CD4-positive, CD25-positive, alpha-beta regulatory T cell (primary cell): ENCODE results near the gene ATP8A2. TPM values are rescaled to one million over a fixed set of nuclear protein-coding genes. Genes with fewer than 3 reads are reported as not detected.
A peak's percentile ranks its signal among the peaks of the same experiment; 100 is the strongest.

ENCODE experiments used
- ATAC-seq, 2 donors: fragments of 150-1000 bp; cut with Tn5 transposase; one replicate each; pipeline ENCODE4 v1.10.0; 2021; ENCODE audit warnings: low read depth in 2 of 2, moderate number of reproducible peaks in 2 of 2, moderate library complexity in 1 of 2
- DNase-seq, 3 donors: peaks; one replicate each; pipeline versions ENCODE4 v3.0.0 to v3.0.0-alpha.2; 2012 to 2022; ENCODE audit warnings: mixed read lengths in 1 of 3
- H3K27ac ChIP-seq: one replicate; pipeline ENCODE4 v1.7.0; 2013; ENCODE audit warnings: mild to moderate bottlenecking, low read length; ENCODE audit not compliant: insufficient read depth, poor library complexity, severe bottlenecking
- H3K27me3 ChIP-seq: one replicate; pipeline ENCODE4 v1.7.0; 2013; ENCODE audit warnings: low read length; ENCODE audit not compliant: control insufficient read depth, insufficient read depth
- H3K36me3 ChIP-seq: one replicate; pipeline ENCODE4 v1.7.0; 2013; ENCODE audit warnings: mild to moderate bottlenecking, low read length, moderate library complexity; ENCODE audit not compliant: control insufficient read depth, insufficient read depth
- H3K4me1 ChIP-seq: 2 replicates; pipeline ENCODE4 v1.7.0; 2013; ENCODE audit warnings: mild to moderate bottlenecking, low read length; ENCODE audit not compliant: insufficient read depth, control insufficient read depth, poor library complexity, severe bottlenecking
- H3K4me3 ChIP-seq: one replicate; pipeline ENCODE4 v1.7.0; 2013; ENCODE audit warnings: low read depth, mild to moderate bottlenecking, low read length, moderate library complexity
- H3K9me3 ChIP-seq, 2 experiments: 1 replicate in 1 of 2; 2 replicates in 1 of 2; pipeline ENCODE4 v1.7.0; 2013; ENCODE audit warnings: low read length in 2 of 2, mild to moderate bottlenecking in 1 of 2, moderate library complexity in 1 of 2; ENCODE audit not compliant: control insufficient read depth in 2 of 2
- H3K27ac Mint-ChIP-seq, 3 donors: one replicate each; pipeline ENCODE4 v1.8.0; 2020 to 2022; ENCODE audit warnings: mild to moderate bottlenecking in 3 of 3, mixed read lengths in 3 of 3, moderate library complexity in 2 of 3
- H3K27me3 Mint-ChIP-seq: one replicate; pipeline ENCODE4 v1.8.0; 2022; ENCODE audit warnings: mild to moderate bottlenecking, mixed read lengths
- H3K36me3 Mint-ChIP-seq: one replicate; pipeline ENCODE4 v1.8.0; 2020; ENCODE audit warnings: mixed read lengths
- H3K4me1 Mint-ChIP-seq, 4 donors: one replicate each; pipeline ENCODE4 v1.8.0; 2020 to 2022; ENCODE audit warnings: mixed read lengths in 4 of 4, mild to moderate bottlenecking in 1 of 4
- H3K4me3 Mint-ChIP-seq, 4 donors: one replicate each; pipeline ENCODE4 v1.8.0; 2020 to 2022; ENCODE audit warnings: mild to moderate bottlenecking in 4 of 4, mixed read lengths in 4 of 4, moderate library complexity in 3 of 4
- H3K9me3 Mint-ChIP-seq, 7 donors: one replicate each; pipeline ENCODE4 v1.8.0; 2020 to 2022; ENCODE audit warnings: mixed read lengths in 7 of 7, mild to moderate bottlenecking in 3 of 7, moderate library complexity in 2 of 7
- polyA plus RNA-seq, 4 donors: library from polyadenylated mRNA; unstranded; fragments of 300-500 nt; fragmentation: Illumina TruSeq; gene quantifications; one replicate each; pipeline ENCODE4 v1.2.3, GENCODE V29; 2021
- total RNA-seq: library from RNA; stranded (reverse); gene quantifications from one replicate; pipeline ENCODE4 v1.2.3, GENCODE V29; 2022

The ATP8A2 gene
- total and polyA plus RNA-seq, 5 donors from 2014 or later: 0.29 to 0.68 (median 0.55) TPM

DNA sequence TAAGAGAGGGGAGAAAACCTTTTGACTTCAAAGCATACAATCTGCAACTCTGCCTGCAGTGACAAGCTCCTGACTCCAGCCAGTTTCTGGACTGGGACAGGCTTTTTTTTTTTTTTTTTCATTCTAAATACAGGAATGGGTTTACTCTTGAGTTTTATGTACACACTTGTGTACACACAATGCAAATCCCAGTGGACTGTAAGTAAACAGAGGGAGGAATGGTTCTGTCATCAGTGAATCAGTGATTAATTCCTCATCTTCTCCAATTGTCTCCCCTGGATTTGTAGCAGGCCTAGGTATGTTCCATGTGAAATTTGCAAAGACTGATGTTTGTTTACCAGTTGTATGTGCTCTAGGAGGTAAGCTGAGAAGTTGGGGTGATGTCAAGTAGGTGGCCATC is 495.3 kb downstream of the ATP8A2 start:
- Histone ChIP-seq H3K36me3 (no peaks in the 10 kb centered on the region), H3K27ac (no peak overlapping the region), H3K4me1 (no peaks in the 10 kb centered on the region), H3K4me3 (no peak overlapping the region), H3K9me3 (no peaks in the 10 kb centered on the region), H3K27me3 (peaks cover 4% of the 10 kb centered on the region)
- H3K27me3 Mint-ChIP-seq: peaks cover 17% of the 10 kb centered on the region
- no peak for ATAC-seq
- no peak overlapping the region for H3K27ac Mint-ChIP-seq
- no peak overlapping the region for H3K4me3 Mint-ChIP-seq
- no peaks in the 10 kb centered on the region for H3K36me3 Mint-ChIP-seq
- peaks cover 0 to 18% (median 8%) of the 10 kb centered on the region in 4 donors for H3K4me1 Mint-ChIP-seq
- no peak for DNase-seq
- peaks cover 0 to 1% (median 0%) of the 10 kb centered on the region in 7 donors for H3K9me3 Mint-ChIP-seq

GRCh38 chr13:25868490-25868889 is 496.7 kb downstream of the ATP8A2 start:
- H3K27ac Mint-ChIP-seq: no peak overlapping the region

GRCh38 chr13:25869941-25870340 is 498.2 kb downstream of the ATP8A2 start:
- Mint-ChIP-seq H3K27me3 (peaks cover 13% of the 10 kb centered on the region), H3K4me1 (peaks cover 0 to 42% (median 17%) of the 10 kb centered on the region in 4 donors), H3K4me3 (no peak overlapping the region), H3K9me3 (peaks cover 0 to 3% (median 0%) of the 10 kb centered on the region in 7 donors), H3K36me3 (no peaks in the 10 kb centered on the region), H3K27ac (no peak overlapping the region)
- Histone ChIP-seq H3K36me3 (no peaks in the 10 kb centered on the region), H3K4me3 (no peak overlapping the region), H3K27ac (no peak overlapping the region), H3K4me1 (peaks cover 8% of the 10 kb centered on the region), H3K9me3 (no peaks in the 10 kb centered on the region), H3K27me3 (no peaks in the 10 kb centered on the region)
- no peak for DNase-seq
- no peak for ATAC-seq

More at GRCh38 chr13:25868490-25868889, 496.7 kb downstream of the ATP8A2 start:
- H3K27ac ChIP-seq: no peak overlapping the region
- Mint-ChIP-seq H3K27me3 (peaks cover 17% of the 10 kb centered on the region), H3K4me1 (peaks cover 0 to 30% (median 9%) of the 10 kb centered on the region in 4 donors), H3K9me3 (peaks cover 0 to 1% (median 0%) of the 10 kb centered on the region in 7 donors), H3K36me3 (no peaks in the 10 kb centered on the region), H3K4me3 (no peak overlapping the region)
- no peaks in the 10 kb centered on the region for H3K36me3 ChIP-seq
- H3K27me3 ChIP-seq: peaks cover 4% of the 10 kb centered on the region
- H3K4me1 ChIP-seq: no peaks in the 10 kb centered on the region
- no peaks in the 10 kb centered on the region for H3K9me3 ChIP-seq
- DNase-seq (no peak), ATAC-seq (no peak)
- no peak overlapping the region for H3K4me3 ChIP-seq

DNA sequence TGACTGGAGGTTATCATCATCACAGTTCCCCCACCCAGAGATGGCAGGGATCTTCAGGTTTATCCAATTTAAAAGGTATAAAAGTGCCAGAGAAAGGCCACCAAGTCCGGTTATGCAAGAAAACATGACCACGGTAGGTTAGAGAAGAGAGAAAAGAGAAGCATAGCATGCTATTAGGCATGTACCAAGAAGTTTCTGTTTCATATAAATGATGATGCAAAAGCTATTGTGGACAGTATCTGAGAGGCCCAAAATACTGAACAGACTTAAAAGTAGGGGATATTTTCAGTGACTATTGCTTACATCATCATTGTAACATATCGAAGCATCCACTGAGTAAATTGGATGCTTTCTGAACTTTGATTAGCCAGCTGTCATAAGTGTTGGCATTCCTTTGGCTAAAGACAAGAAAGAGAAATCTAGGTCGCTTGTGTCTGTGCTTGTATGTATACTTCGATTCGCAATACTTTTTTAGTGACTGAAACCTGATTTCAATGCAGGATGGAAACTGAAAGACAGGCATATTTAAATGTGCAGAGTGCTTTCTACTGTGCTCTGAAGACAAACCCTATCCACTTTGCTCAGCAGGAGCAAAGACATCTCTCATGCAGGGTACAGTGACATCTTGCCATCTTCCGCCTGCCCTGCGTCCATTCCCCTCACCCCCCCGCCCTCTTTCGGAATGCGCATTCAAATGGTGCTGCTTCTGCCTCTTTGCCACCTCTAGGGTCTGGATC is 499.8 kb downstream of the ATP8A2 start:
- no peak overlapping the region for H3K27ac ChIP-seq
- no peaks in the 10 kb centered on the region for H3K9me3 ChIP-seq
- Mint-ChIP-seq H3K4me3 (no peak overlapping the region), H3K4me1 (peaks cover 0 to 57% (median 23%) of the 10 kb centered on the region in 4 donors), H3K36me3 (no peaks in the 10 kb centered on the region), H3K27me3 (peaks cover 8% of the 10 kb centered on the region), H3K27ac (peak overlapping the region; percentile 47 to 56 (median 50)), H3K9me3 (peaks cover 0 to 3% (median 0%) of the 10 kb centered on the region in 7 donors)
- DNase-seq: no peak
- H3K27me3 ChIP-seq: no peaks in the 10 kb centered on the region
- H3K4me3 ChIP-seq: no peak overlapping the region
- ATAC-seq: no peak
- no peaks in the 10 kb centered on the region for H3K36me3 ChIP-seq
- H3K4me1 ChIP-seq: peaks cover 15% of the 10 kb centered on the region

DNA sequence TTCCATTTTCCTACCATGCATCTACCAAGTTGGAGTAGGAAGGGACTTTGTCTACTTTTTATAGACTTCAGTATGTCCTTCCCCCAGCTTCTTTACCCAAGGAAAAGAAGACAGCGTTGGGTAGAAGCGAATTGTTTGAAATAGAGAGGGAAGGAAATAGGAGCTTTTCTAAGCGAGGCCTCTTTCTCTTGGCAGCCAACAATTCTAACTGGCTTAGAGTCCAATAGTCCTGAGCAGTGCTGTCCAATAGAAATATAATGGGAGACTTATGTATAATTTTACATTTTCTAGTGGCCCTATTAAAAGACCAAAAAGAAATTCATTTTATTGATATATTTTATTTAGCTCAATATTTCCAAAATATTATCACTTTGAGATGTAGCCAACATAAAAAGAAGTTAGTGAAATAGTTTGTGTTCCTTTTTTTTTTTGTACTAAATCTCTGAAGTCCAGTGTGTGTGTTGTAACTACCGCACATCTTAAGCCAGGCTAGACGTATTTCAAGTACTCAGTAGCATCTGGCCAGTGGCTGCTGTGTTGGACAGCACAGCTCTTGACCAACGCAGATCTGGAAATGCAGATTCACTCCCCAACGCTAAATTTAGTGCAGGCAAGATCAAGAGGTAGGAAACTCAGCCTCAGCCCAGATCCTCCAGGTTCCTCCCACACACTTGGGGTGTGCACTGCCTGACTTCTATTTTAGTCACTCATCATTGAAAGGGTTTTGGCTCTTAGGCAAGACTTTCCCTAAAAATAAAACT is 500.9 kb downstream of the ATP8A2 start:
- H3K4me3 Mint-ChIP-seq: peak overlapping the region in 1 of 4 donors; percentile 12
- H3K27ac Mint-ChIP-seq: peak overlapping the region in 1 of 3 donors; percentile 47
- ATAC-seq (no peak), DNase-seq (no peak)
- no peaks in the 10 kb centered on the region for H3K27me3 ChIP-seq
- no peak overlapping the region for H3K4me3 ChIP-seq
- H3K36me3 Mint-ChIP-seq: no peaks in the 10 kb centered on the region
- peaks cover 0 to 3% (median 0%) of the 10 kb centered on the region in 7 donors for H3K9me3 Mint-ChIP-seq
- no peaks in the 10 kb centered on the region for H3K36me3 ChIP-seq
- H3K27me3 Mint-ChIP-seq: peaks cover 4% of the 10 kb centered on the region
- H3K4me1 ChIP-seq: peaks cover 15% of the 10 kb centered on the region
- no peak overlapping the region for H3K27ac ChIP-seq
- H3K9me3 ChIP-seq: no peaks in the 10 kb centered on the region
- H3K4me1 Mint-ChIP-seq: peaks cover 0 to 58% (median 24%) of the 10 kb centered on the region in 4 donors

DNA sequence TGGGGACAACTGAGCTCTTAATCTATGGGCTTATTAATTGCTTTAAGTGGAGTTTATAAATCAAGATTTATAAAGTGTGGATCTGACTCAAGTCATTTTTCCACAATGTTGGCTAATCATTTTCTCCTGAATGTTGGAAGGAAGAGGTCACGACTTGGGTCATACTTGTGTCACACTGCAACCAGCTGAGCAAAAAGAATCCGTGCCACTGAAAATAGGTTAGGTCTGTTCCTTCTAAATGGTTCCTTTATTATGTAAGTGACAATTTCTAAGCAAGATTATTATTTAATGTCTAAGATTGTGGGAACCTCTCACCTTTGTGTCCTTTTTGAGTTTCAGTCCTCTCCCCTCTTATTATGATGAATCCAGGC is 501.5 kb downstream of the ATP8A2 start:
- no peak overlapping the region for H3K4me3 Mint-ChIP-seq
- no peaks in the 10 kb centered on the region for H3K36me3 Mint-ChIP-seq
- H3K27me3 Mint-ChIP-seq: peaks cover 4% of the 10 kb centered on the region
- peaks cover 0 to 57% (median 24%) of the 10 kb centered on the region in 4 donors for H3K4me1 Mint-ChIP-seq
- Histone ChIP-seq H3K4me1 (peaks cover 15% of the 10 kb centered on the region), H3K36me3 (no peaks in the 10 kb centered on the region), H3K4me3 (no peak overlapping the region), H3K9me3 (no peaks in the 10 kb centered on the region), H3K27ac (no peak overlapping the region), H3K27me3 (no peaks in the 10 kb centered on the region)
- DNase-seq (no peak), ATAC-seq (no peak)
- H3K9me3 Mint-ChIP-seq: peaks cover 0 to 3% (median 0%) of the 10 kb centered on the region in 7 donors
- H3K27ac Mint-ChIP-seq: no peak overlapping the region

- no peak for ATAC-seq
- DNase-seq: no peak
- H3K27ac ChIP-seq: peak overlapping the region; percentile 62
- no peaks in the 10 kb centered on the region for H3K27me3 ChIP-seq
- Mint-ChIP-seq H3K4me3 (no peak overlapping the region), H3K27ac (peak overlapping the region; percentile 52 to 74 (median 60)), H3K4me1 (peaks cover 0 to 53% (median 25%) of the 10 kb centered on the region in 4 donors), H3K9me3 (peaks cover 0 to 3% (median 0%) of the 10 kb centered on the region in 7 donors), H3K36me3 (no peaks in the 10 kb centered on the region), H3K27me3 (peaks cover 4% of the 10 kb centered on the region)
- H3K4me3 ChIP-seq: peak overlapping the region; percentile 63
- H3K36me3 ChIP-seq: no peaks in the 10 kb centered on the region
- no peaks in the 10 kb centered on the region for H3K9me3 ChIP-seq
- H3K4me1 ChIP-seq: peaks cover 15% of the 10 kb centered on the region
Measured at GRCh38 chr13:25874064-25874737, 502.4 kb downstream of the ATP8A2 start.
